SK-N-SH (cell line): Measurements from ENCODE around the gene SNRK.

Experiments used
- CHD2 ChIP-seq: fragments of 150-350 bp; IDR thresholded peaks from 2 replicates; pipeline ENCODE4 v1.6.1; 2018; ENCODE audit warnings: low read length; ENCODE audit not compliant: partially characterized antibody
- EP300 ChIP-seq, 2 experiments: IDR thresholded peaks; 2 replicates each; pipeline versions ENCODE4 v1.4.0 to v1.6.1; 2012; ENCODE audit warnings: borderline replicate concordance in 1 of 2, low read depth in 1 of 2, low read length in 1 of 2
- EZH2phosphoT487 ChIP-seq: fragments of 200-600 bp; sonication (generic); IDR thresholded peaks from 2 replicates; pipeline ENCODE4 v1.6.1; 2017; ENCODE audit warnings: low read depth, mixed run types, mild to moderate bottlenecking, antibody characterized with exemption, moderate library complexity, borderline replicate concordance
- FOXJ3 ChIP-seq: sonication (generic); formaldehyde crosslinking; IDR thresholded peaks from 2 replicates; pipeline ENCODE4 v1.5.1; 2020; ENCODE audit warnings: mild to moderate bottlenecking, missing genetic modification reagents
- FOXM1 ChIP-seq: IDR thresholded peaks from 2 replicates; pipeline ENCODE4 v1.4.0; 2012; ENCODE audit warnings: low read depth, mild to moderate bottlenecking
- GABPA ChIP-seq: IDR thresholded peaks from 2 replicates; pipeline ENCODE4 v1.4.0; 2012; ENCODE audit warnings: low read depth, mild to moderate bottlenecking
- POLR2AphosphoS5 ChIP-seq: IDR thresholded peaks from 2 replicates; pipeline ENCODE4 v1.6.1; 2012; ENCODE audit warnings: low read depth, low read length
- RFX5 ChIP-seq: IDR thresholded peaks from 2 replicates; pipeline ENCODE4 v1.6.1; 2012; ENCODE audit warnings: mild to moderate bottlenecking, improper control_type of control experiment, low read length
- RXRA ChIP-seq: IDR thresholded peaks from 2 replicates; pipeline ENCODE4 v1.4.0; 2012; ENCODE audit warnings: low read depth, mild to moderate bottlenecking, borderline replicate concordance
- SMC3 ChIP-seq: IDR thresholded peaks from 2 replicates; pipeline ENCODE4 v1.6.1; 2012; ENCODE audit warnings: low read depth, low read length, improper control_type of control experiment
- TAF1 ChIP-seq: IDR thresholded peaks from 2 replicates; pipeline ENCODE4 v1.6.1; 2012; ENCODE audit warnings: low read depth, mild to moderate bottlenecking, low read length, moderate library complexity, borderline replicate concordance
- TF ChIP-seq, protein P1 (sequence below): fragments of 200-600 bp; sonication (generic); IDR thresholded peaks from 2 replicates; pipeline ENCODE4 v1.6.1; 2017; ENCODE audit warnings: antibody characterized with exemption, mild to moderate bottlenecking, moderate library complexity
- TF ChIP-seq, protein P2 (sequence below): IDR thresholded peaks from 2 replicates; pipeline ENCODE4 v1.6.1; 2012; ENCODE audit warnings: mild to moderate bottlenecking, low read depth, low read length, moderate library complexity
- TF ChIP-seq, protein P3 (sequence below): fragments of 150-350 bp; IDR thresholded peaks from 2 replicates; pipeline ENCODE4 v1.6.1; 2016; ENCODE audit warnings: mild to moderate bottlenecking, low read depth, low read length

DNA sequence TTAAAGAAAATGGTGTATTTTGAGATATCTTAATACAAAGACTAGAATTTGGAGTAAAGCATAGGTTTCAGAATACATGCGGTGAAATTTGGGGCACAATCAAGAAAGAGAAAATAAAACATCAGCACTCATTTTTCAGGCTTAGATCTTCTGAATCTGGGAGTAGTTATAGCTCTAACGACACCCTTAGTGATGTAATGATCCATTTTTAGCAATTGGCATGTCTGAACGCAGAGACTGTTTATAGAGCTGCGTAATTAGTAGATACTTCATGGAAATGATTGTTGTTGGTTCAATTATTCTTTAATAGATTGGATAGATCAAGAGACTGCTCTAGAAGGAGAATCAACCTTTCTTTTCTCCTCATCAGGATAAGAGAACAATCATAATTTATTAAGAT, 47.5 kb upstream of the SNRK start:
- TF ChIP-seq EP300 (IDR thresholded peaks at IDR 0.05; ENCODE audit: borderline replicate concordance in 1 of 2, low read depth in 1 of 2, low read length in 1 of 2), result no peak
- no peak for TF ChIP-seq GABPA
- TF ChIP-seq, protein P1, sequence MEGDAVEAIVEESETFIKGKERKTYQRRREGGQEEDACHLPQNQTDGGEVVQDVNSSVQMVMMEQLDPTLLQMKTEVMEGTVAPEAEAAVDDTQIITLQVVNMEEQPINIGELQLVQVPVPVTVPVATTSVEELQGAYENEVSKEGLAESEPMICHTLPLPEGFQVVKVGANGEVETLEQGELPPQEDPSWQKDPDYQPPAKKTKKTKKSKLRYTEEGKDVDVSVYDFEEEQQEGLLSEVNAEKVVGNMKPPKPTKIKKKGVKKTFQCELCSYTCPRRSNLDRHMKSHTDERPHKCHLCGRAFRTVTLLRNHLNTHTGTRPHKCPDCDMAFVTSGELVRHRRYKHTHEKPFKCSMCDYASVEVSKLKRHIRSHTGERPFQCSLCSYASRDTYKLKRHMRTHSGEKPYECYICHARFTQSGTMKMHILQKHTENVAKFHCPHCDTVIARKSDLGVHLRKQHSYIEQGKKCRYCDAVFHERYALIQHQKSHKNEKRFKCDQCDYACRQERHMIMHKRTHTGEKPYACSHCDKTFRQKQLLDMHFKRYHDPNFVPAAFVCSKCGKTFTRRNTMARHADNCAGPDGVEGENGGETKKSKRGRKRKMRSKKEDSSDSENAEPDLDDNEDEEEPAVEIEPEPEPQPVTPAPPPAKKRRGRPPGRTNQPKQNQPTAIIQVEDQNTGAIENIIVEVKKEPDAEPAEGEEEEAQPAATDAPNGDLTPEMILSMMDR, result no peak
- no peak for TF ChIP-seq CHD2
- TF ChIP-seq, protein P2, sequence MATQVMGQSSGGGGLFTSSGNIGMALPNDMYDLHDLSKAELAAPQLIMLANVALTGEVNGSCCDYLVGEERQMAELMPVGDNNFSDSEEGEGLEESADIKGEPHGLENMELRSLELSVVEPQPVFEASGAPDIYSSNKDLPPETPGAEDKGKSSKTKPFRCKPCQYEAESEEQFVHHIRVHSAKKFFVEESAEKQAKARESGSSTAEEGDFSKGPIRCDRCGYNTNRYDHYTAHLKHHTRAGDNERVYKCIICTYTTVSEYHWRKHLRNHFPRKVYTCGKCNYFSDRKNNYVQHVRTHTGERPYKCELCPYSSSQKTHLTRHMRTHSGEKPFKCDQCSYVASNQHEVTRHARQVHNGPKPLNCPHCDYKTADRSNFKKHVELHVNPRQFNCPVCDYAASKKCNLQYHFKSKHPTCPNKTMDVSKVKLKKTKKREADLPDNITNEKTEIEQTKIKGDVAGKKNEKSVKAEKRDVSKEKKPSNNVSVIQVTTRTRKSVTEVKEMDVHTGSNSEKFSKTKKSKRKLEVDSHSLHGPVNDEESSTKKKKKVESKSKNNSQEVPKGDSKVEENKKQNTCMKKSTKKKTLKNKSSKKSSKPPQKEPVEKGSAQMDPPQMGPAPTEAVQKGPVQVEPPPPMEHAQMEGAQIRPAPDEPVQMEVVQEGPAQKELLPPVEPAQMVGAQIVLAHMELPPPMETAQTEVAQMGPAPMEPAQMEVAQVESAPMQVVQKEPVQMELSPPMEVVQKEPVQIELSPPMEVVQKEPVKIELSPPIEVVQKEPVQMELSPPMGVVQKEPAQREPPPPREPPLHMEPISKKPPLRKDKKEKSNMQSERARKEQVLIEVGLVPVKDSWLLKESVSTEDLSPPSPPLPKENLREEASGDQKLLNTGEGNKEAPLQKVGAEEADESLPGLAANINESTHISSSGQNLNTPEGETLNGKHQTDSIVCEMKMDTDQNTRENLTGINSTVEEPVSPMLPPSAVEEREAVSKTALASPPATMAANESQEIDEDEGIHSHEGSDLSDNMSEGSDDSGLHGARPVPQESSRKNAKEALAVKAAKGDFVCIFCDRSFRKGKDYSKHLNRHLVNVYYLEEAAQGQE, result no peak
- TF ChIP-seq FOXJ3 (CRISPR knock-in tag), result no peak
- no peak for TF ChIP-seq POLR2AphosphoS5
- TF ChIP-seq EZH2phosphoT487, result no peak
- TF ChIP-seq FOXM1, result no peak
- TF ChIP-seq SMC3, result no peak
- no peak for TF ChIP-seq RXRA
- no peak for TF ChIP-seq TAF1
- no peak for TF ChIP-seq RFX5
- TF ChIP-seq, protein P3, sequence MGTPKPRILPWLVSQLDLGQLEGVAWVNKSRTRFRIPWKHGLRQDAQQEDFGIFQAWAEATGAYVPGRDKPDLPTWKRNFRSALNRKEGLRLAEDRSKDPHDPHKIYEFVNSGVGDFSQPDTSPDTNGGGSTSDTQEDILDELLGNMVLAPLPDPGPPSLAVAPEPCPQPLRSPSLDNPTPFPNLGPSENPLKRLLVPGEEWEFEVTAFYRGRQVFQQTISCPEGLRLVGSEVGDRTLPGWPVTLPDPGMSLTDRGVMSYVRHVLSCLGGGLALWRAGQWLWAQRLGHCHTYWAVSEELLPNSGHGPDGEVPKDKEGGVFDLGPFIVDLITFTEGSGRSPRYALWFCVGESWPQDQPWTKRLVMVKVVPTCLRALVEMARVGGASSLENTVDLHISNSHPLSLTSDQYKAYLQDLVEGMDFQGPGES, result no peak
